Lower leg skin (tissue), 3 donors: ENCODE data around the gene RERE.

Experiments used
- POLR2A ChIP-seq, 2 donors: fragments of 450-650 bp; IDR thresholded peaks; one replicate each; pipeline ENCODE4 v1.6.1; 2016 to 2017; ENCODE audit warnings: antibody characterized with exemption in 2 of 2, mild to moderate bottlenecking in 1 of 2, moderate library complexity in 1 of 2
- TF ChIP-seq, protein P1 (sequence below), 3 donors: fragments of 450-650 bp; IDR thresholded peaks; one replicate each; pipeline ENCODE4 v1.5.1; 2016; ENCODE audit warnings: antibody characterized with exemption in 3 of 3, mild to moderate bottlenecking in 3 of 3, moderate library complexity in 2 of 3

DNA sequence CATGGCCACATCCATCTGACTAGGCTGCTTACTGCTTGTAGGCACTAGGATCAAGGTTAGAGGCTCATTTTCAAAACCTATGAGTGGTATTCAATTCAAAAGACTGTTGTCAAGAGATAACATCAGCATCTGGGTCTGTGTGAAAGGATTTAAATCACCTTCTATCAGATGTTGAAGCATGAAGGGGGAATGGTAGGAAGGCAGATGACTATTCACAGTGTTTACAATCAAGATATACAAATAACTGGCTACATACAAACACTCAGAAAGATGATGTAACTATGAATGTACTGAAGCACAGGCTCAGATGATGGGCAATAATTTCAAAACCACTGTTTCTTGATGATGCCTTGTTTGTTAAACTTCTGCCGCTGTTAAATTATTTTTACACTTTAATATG is 250.3 kb downstream of the RERE start:
- TF ChIP-seq, protein P1, sequence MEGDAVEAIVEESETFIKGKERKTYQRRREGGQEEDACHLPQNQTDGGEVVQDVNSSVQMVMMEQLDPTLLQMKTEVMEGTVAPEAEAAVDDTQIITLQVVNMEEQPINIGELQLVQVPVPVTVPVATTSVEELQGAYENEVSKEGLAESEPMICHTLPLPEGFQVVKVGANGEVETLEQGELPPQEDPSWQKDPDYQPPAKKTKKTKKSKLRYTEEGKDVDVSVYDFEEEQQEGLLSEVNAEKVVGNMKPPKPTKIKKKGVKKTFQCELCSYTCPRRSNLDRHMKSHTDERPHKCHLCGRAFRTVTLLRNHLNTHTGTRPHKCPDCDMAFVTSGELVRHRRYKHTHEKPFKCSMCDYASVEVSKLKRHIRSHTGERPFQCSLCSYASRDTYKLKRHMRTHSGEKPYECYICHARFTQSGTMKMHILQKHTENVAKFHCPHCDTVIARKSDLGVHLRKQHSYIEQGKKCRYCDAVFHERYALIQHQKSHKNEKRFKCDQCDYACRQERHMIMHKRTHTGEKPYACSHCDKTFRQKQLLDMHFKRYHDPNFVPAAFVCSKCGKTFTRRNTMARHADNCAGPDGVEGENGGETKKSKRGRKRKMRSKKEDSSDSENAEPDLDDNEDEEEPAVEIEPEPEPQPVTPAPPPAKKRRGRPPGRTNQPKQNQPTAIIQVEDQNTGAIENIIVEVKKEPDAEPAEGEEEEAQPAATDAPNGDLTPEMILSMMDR (IDR thresholded peaks at IDR 0.05), result no peak
- TF ChIP-seq POLR2A (IDR thresholded peaks at IDR 0.05), result no peak
